Keratinocyte (primary cell): ENCODE data around the gene MYO16. TPM values are rescaled to one million over a fixed set of nuclear protein-coding genes. Genes with fewer than 3 reads are reported as not detected.

ENCODE experiments used
- DNase-seq: peaks from one replicate; pipeline ENCODE4 v3.0.0-alpha.2; 2011; ENCODE audit warnings: low read depth, missing footprints, low spot score
- FAIRE-seq: peaks from 2 replicates; lab custom pipeline; 2011; peaks lifted over from hg19 to GRCh38; lab: Jason Lieb, UNC
- H2AFZ ChIP-seq: 2 replicates; pipeline ENCODE4 v1.6.0; 2012; ENCODE audit warnings: low read length, control low read depth, inconsistent platforms; ENCODE audit not compliant: control insufficient read depth
- H3K27ac ChIP-seq: 2 replicates; pipeline ENCODE4 v1.5.1; 2011; ENCODE audit warnings: low read length; ENCODE audit not compliant: control insufficient read depth, insufficient read depth
- H3K27me3 ChIP-seq: 3 replicates; pipeline ENCODE4 v1.6.0; 2011; ENCODE audit warnings: low read length; ENCODE audit not compliant: control insufficient read depth, insufficient read depth; ENCODE audit errors: extremely low read depth
- H3K36me3 ChIP-seq, 2 experiments: 2 replicates in 1 of 2; 3 replicates in 1 of 2; pipeline ENCODE4 v1.5.1; 2011; ENCODE audit warnings: low read length in 2 of 2, mild to moderate bottlenecking in 1 of 2; ENCODE audit not compliant: control insufficient read depth in 2 of 2, insufficient read depth in 2 of 2; ENCODE audit errors: extremely low read depth in 1 of 2
- H3K4me1 ChIP-seq: 3 replicates; pipeline ENCODE4 v1.5.1; 2011; ENCODE audit warnings: low read length; ENCODE audit not compliant: control insufficient read depth, insufficient read depth; ENCODE audit errors: extremely low read depth
- H3K4me2 ChIP-seq: 3 replicates; pipeline ENCODE4 v1.6.0; 2011; ENCODE audit warnings: low read depth, low read length; ENCODE audit not compliant: control insufficient read depth, insufficient read depth; ENCODE audit errors: extremely low read depth
- H3K4me3 ChIP-seq, 3 experiments: fragments of 200-600 bp in 1 of 3; sonication (generic) in 1 of 3; 2 replicates in 2 of 3; 3 replicates in 1 of 3; pipeline ENCODE4 v1.5.1; 2011 to 2016; ENCODE audit warnings: low read length in 3 of 3, mild to moderate bottlenecking in 3 of 3, control low read depth in 2 of 3, inconsistent platforms in 1 of 3, low read depth in 1 of 3, mixed read lengths in 1 of 3, mixed run types in 1 of 3, moderate library complexity in 1 of 3; ENCODE audit not compliant: control insufficient read depth in 2 of 3, insufficient read depth in 2 of 3; ENCODE audit errors: extremely low read depth in 1 of 3
- H3K79me2 ChIP-seq: 2 replicates; pipeline ENCODE4 v1.6.0; 2012; ENCODE audit warnings: low read length; ENCODE audit not compliant: control insufficient read depth, insufficient read depth
- H3K9ac ChIP-seq: 3 replicates; pipeline ENCODE4 v1.6.0; 2011; ENCODE audit warnings: low read length; ENCODE audit not compliant: control insufficient read depth, insufficient read depth; ENCODE audit errors: extremely low read depth
- H3K9me1 ChIP-seq: 3 replicates; pipeline ENCODE4 v1.6.0; 2011; ENCODE audit warnings: low read length; ENCODE audit not compliant: control insufficient read depth, insufficient read depth; ENCODE audit errors: extremely low read depth
- H3K9me3 ChIP-seq: 2 replicates; pipeline ENCODE4 v1.5.1; 2012; ENCODE audit warnings: low read depth, low read length; ENCODE audit not compliant: control insufficient read depth
- H4K20me1 ChIP-seq: 3 replicates; pipeline ENCODE4 v1.6.0; 2011; ENCODE audit warnings: low read length; ENCODE audit not compliant: control insufficient read depth, insufficient read depth; ENCODE audit errors: extremely low read depth
- CTCF ChIP-seq, 3 experiments: IDR thresholded peaks in 1 of 3; conservative IDR thresholded peaks in 1 of 3; optimal IDR thresholded peaks in 1 of 3; 2 replicates in 2 of 3; 3 replicates in 1 of 3; pipeline versions ENCODE3 to v1.5.1; 2011; ENCODE audit warnings: low read length in 3 of 3, mild to moderate bottlenecking in 3 of 3, moderate library complexity in 2 of 3, control low read depth in 1 of 3, inconsistent platforms in 1 of 3; ENCODE audit not compliant: insufficient read depth in 2 of 3; ENCODE audit errors: extremely low read depth in 1 of 3
- EZH2 ChIP-seq: IDR thresholded peaks from one replicate; pipeline ENCODE4 v1.6.1; 2012; ENCODE audit warnings: inconsistent platforms, mild to moderate bottlenecking, low read length, moderate library complexity
- dilution Hi-C: fragments of 300-500 bp; cut with MboI; formaldehyde crosslinking; loops from one replicate; pipeline ENCODE4 v1.7.0; 2020; ENCODE audit warnings: low sequenced_read_pairs; ENCODE audit not compliant: extremely low pct_ligation_motif_present
- polyA plus RNA-seq, 5 experiments: library from polyadenylated mRNA; depleted of rRNA in 3 of 5; stranded (reverse) in 3 of 5; stranded (forward) in 1 of 5; unstranded in 1 of 5; fragments of >200 nt; gene quantifications; 1 replicate in 1 of 5; 2 replicates in 3 of 5; 3 replicates in 1 of 5; pipeline versions ENCODE4 v1.2.1 to v1.2.3, GENCODE V29; 2011 to 2012; ENCODE audit warnings: missing spikeins in 2 of 5, low read depth in 1 of 5, low replicate concordance in 1 of 5

Gene MYO16
- polyA plus RNA-seq, 1 donor (not counting 4 experiments of a cell fraction or from before 2014, with no cell fraction given): 0.08 TPM

DNA sequence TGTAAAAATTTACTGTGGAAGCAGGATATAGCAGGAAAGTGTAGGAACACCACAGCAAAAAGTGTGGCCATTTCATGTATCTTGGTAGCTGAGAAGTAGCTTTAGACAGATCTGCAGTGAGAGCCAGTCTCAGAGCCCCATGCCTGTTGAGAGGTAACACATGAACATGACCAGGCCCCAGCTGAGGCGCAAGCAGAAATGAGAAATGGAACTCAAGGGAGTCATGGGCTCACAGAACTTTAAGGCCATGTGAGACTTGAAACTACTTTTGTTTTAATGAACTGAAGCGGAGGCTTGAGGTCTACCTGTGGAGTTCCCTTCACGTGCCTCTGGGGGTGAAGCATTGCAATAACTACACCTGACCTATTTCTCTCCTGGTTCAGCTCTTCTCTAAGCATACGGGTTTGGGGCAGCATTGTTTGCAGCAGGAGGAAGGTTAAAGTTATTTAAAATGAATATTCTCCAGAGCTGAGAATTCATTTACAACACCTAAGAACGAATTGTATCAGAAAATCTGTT, 3.3 kb downstream of the MYO16 start:
- dilution Hi-C loops: no loop called here
- FAIRE-seq (no peak), DNase-seq (no peak)
- no peak overlapping the region for H2AFZ ChIP-seq
- no peaks in the 10 kb centered on the region for H3K79me2 ChIP-seq
- H3K9me1 ChIP-seq: no peaks in the 10 kb centered on the region
- no peaks in the 10 kb centered on the region for H3K27me3 ChIP-seq
- no peak overlapping the region for H3K9ac ChIP-seq
- no peak for TF ChIP-seq EZH2
- no peak for TF ChIP-seq CTCF (optimal IDR thresholded peaks at IDR 0.05 in 1 of 3, IDR thresholded peaks at IDR 0.05 in 1 of 3, conservative IDR thresholded peaks at IDR 0.05 in 1 of 3; ENCODE audit: extremely low read depth in 1 of 3, insufficient read depth in 2 of 3, low read length in 3 of 3)
- H3K27ac ChIP-seq: no peak overlapping the region
- no peaks in the 10 kb centered on the region for H4K20me1 ChIP-seq
- H3K9me3 ChIP-seq: no peaks in the 10 kb centered on the region
- no peaks in the 10 kb centered on the region for H3K36me3 ChIP-seq
- H3K4me1 ChIP-seq: no peaks in the 10 kb centered on the region
- no peak overlapping the region for H3K4me2 ChIP-seq
- no peak overlapping the region for H3K4me3 ChIP-seq

GRCh38 chr13:108638901-108639300, 9.5 kb downstream of the MYO16 start:
- no peaks in the 10 kb centered on the region for H3K9me1 ChIP-seq
- no peaks in the 10 kb centered on the region for H3K4me1 ChIP-seq
- dilution Hi-C loops: no loop called here
- no peaks in the 10 kb centered on the region for H3K27me3 ChIP-seq
- H3K9me3 ChIP-seq: peaks cover 2% of the 10 kb centered on the region
- H3K4me3 ChIP-seq: no peak overlapping the region
- no peak overlapping the region for H3K4me2 ChIP-seq
- FAIRE-seq (no peak), DNase-seq (no peak)
- no peaks in the 10 kb centered on the region for H3K79me2 ChIP-seq
- no peaks in the 10 kb centered on the region for H3K36me3 ChIP-seq
- H3K27ac ChIP-seq: no peak overlapping the region
- H4K20me1 ChIP-seq: no peaks in the 10 kb centered on the region
- TF ChIP-seq CTCF (optimal IDR thresholded peaks at IDR 0.05 in 1 of 3, IDR thresholded peaks at IDR 0.05 in 1 of 3, conservative IDR thresholded peaks at IDR 0.05 in 1 of 3; ENCODE audit: extremely low read depth in 1 of 3, insufficient read depth in 2 of 3, low read length in 3 of 3) (no peak), EZH2 (no peak)
- no peak overlapping the region for H3K9ac ChIP-seq
- no peak overlapping the region for H2AFZ ChIP-seq
